ENCODE measurements around the gene ABTB1.

The ABTB1 gene

GRCh38 chr3:127672429-127673190, at the start of gene ABTB1:
ABTB1 (plus strand) TSS chr3:127672952; CDS start chr3:127673026, 74 bp downstream.
- DNase-seq, result peak; percentile 41

DNA sequence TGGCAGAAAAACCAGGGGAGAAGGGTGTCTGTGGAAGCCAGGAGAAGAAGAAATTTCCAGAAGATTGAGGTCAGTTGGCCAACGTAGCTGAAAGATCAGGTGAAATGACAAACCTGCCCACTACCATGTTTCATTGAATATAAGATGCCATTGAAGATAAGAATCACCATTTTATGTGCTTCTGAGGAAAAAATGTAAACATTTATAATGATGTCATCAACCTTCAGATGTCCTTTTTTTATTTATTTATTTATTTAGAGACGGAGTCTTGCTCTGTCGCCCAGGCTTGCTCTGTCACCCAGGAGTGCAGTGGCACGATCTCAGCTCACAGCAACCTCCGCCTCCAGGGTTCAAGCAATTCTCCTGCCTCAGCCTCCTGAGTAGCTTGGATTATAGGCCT, 48.7 kb upstream of the ABTB1 start:
- DNase-seq, result no peak

- no peak for DNase-seq
Measured at GRCh38 chr3:127625821-127626220, 46.9 kb upstream of the ABTB1 start.

DNA sequence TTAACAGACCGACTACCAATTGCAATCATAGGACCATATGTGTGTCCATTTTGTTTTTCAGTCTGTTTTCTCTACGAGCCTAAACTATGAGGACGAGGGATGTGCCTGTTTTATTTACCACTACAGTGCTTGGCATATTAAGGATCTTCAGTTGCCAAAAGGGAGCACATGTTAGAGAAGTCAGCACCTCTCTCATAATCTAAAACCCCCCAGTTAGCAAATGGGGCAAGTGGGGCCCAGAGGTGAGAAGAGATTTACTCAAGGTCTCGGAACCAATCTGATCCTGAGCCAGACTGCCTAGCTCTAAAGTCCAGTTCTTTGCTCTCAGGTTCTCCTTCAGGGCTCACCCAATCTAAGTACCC, 44.3 kb upstream of the ABTB1 start:
- DNase-seq, result no peak

DNA sequence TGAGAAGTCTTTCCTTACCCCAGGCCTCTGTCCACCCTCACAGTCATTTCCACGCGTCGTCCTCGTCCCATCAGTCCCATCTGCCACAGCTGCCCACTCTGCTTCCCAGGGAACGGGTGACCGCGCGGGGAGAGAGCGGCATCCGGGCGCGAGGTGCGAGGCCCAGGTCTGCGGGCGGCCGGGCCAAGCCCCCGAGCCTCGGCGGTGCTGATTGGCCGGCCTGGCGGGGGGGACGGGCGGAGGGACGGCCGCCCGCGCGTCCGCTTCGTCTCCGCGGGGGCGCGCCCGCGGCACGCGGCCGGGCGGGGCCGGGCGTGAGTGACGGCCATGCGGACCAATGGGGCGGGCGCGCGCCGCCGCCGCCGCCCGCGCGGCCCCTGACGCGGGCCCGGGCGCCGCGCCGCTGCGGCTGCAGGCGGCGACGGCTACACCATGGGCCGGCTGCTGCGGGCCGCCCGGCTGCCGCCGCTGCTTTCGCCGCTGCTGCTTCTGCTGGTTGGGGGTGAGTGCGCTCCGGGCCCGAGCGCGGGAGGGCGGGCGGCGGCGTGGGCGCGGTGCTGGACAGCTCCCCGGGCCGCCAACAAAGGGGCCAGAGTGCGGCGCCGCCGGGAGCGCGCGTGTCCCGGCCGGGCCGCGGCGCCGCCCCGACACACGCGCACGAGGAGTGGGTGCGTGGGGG, 43.8 kb upstream of the ABTB1 start, which contains the start of gene PODXL2:
Gene PODXL2, plus strand, starts transcription at position 398 of the 679 bp plus-strand sequence. Its CDS starts 35 bp downstream, at position 433.
- DNase-seq, result no peak

GRCh38 chr3:127629467-127630403, 43.0 kb upstream of the ABTB1 start:
- DNase-seq, result no peak

DNA sequence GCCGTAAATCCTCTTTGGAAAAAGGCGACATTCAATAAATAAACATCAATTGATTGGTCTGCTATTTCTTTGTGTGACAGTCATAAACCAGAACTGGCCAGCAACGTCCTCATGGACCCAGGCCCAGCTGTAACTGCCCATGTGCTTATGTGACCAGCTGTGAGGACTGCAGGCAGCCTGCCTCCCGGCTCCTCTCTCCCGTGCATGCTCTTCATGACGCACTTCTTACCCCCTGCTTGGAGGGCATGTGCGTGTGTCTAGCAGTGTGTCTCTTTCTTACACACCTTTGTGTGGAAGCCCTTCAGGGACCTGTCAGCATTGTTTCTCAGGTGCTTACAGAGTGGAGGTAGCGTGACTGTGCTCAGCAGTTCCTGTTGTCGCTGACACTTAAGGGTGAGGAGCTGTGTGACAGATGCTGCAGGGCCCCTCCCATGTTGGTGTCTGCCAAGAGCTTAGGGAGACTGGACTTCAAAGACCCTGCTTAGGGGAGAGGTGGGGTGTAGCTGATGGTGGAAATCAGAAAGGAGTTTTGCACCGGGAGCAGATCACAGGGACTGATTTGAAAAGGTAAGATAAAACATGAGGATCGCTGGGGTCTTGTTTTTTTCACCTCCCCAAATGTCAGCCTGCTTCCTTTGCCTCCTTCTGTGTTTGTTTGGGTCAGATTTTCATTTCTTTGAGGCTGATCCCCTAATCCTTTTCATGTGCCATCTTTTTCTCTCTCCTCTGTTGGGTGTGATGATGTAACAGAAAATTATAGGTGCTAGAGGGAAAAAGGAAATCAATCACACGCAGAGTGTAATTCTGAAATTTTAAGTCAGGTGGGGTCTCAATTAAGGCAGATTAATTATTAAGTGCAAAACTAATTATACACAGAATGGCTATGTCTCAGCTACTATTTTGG, 41.7 kb upstream of the ABTB1 start:
- DNase-seq, result peak; percentile 39

GRCh38 chr3:127632035-127632820, 40.5 kb upstream of the ABTB1 start:
- no peak for DNase-seq

DNA sequence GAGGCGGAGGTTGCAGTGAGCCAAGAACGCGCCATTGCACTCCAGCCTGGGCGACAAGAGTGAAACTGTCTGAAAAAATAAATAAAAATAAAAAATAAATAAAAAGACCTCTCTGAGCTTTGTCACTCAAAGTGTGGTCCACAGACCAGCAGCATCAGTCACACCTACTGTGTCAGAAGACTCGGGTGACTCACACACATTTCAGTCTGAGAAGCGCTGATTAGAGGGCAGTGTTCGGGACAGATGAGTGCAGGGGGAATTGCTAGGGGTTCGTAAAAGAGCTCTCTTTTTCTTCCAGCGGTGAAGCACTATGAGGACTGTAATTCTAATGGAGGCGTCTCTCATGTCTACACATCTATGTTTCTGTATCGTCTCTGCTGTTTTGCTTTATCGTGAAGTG, 38.1 kb upstream of the ABTB1 start:
- DNase-seq, result no peak

- DNase-seq, result no peak
Measured at GRCh38 chr3:127637546-127637945, 35.2 kb upstream of the ABTB1 start.

DNA sequence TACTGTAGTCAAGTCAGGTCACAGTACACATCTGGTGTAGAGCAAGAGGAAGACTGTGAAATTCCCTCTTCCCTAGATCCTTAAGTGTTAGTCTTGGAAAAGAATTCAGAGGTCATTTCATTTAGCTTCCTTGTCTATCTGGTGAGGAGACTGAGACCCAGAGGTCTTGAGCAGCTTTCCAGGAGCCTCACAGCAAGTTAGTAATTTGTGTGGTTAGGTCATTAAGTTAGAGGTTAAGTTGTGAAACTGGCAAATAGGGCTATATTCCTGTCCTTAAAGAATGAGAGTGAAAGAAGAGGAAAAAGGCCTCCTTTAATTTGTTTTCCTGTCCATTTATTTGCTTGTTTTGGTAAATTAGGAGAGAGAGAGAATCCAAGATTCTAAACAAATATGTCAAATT, 34.8 kb upstream of the ABTB1 start:
- DNase-seq, result no peak

GRCh38 chr3:127639173-127640041, 33.3 kb upstream of the ABTB1 start:
- DNase-seq, result no peak

DNA sequence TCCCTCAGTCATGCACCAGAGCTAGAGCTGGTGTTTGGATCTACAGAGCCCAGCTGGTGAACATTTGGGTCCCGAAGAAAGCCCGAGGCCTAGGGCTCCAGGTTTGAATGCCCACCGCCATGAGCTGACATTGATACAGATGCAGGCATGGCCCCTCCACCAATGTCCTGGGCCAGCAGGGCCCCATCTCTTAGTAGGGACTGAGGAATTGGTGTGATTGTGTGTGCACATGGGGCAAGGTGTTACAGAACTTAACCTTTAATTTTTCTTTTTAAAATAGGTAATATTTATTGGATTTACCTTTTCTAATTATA, 32.8 kb upstream of the ABTB1 start:
- DNase-seq, result no peak

DNA sequence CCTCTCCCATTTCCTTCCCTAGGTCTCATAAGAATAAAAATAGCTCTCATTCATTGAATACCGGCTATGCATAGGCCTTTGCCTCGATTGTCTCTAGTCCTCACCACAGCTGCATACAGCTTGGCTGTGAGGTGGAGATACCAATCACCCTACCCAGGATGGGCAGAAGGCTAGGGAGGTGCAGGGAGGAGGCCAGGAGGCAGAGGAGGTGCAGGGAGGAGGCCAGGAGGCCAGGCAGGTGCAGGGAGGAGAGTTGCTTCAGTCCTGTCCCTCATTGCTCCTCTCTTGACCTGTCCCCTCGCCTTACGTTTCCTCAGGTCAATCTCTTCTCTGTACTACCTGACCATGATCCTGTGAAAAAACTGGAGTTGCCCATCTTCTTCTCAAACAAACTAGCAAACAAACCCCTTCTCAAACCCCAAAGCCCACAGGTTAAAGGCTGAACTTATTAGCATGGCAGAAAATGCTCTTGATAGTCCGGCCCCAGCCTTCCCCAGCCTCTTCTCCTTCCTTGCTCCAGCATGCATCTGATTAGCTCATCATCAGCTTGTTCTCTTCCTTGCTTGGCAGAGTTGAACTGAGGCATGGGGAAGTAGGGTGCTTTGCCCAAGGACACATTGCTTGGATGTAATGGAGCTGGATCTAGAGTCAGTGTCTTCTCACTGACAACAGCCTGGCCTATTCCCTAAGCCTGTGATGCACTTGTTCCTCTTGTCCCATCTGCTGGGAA, 27.9 kb upstream of the ABTB1 start:
- no peak for DNase-seq

DNA sequence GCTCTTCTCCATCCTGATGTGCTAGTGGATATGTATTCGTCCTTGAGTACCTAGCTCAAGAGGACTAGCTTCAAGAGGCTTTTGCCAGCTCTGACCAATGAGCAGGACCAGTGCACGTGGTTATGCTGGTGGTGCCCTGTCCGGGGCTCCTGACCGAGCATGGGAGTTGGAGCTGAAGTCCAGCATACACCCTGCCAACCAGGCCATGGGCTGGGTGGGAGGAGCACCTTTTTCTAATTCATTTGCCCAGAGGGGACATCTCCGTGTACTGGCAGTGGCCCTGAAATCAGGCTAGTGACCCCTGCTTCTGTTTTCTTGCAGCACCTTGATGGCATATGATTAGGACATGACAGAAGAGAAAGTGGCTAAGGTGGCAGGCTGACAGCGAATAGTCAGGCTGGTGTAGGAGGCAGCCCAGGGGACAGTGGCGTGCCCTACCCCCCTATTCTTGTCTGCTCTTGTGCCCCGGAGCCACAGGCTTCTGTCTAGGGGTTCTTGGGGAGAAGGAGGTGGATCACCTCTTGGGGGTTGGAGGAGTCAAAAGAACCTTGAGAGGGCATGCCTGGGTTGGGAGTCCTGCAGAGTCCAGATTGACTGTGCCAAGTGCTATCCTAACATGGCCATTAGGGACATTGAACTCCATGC, 27.3 kb upstream of the ABTB1 start:
- no peak for DNase-seq

DNA sequence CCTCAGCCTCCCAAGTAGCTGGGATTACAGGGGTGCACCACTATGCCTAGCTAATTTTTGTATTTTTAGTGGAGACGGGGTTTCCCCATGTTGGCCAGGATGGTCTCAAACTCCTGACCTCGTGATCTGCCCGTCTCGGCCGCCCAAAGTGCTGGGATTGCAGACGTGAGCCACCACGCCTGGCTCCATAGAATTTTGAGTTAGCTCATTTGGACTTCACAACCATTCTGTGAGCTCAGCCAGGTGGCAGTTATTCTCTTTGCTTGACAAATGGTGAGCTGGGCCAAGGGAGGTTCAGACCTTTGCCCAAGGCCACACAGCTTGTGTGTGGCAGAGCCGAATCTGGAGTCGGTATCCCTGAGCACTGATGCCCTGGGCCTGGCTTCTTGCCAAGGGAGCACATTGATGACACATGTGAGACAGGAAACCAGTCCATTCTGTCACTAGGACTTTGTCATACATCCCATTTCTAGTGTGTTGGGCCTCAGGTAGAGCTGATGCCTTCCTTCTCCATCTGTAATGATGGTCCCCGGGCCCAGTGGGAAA, 26.2 kb upstream of the ABTB1 start:
- no peak for DNase-seq

GRCh38 chr3:127647166-127647844, 25.4 kb upstream of the ABTB1 start:
- DNase-seq, result no peak

DNA sequence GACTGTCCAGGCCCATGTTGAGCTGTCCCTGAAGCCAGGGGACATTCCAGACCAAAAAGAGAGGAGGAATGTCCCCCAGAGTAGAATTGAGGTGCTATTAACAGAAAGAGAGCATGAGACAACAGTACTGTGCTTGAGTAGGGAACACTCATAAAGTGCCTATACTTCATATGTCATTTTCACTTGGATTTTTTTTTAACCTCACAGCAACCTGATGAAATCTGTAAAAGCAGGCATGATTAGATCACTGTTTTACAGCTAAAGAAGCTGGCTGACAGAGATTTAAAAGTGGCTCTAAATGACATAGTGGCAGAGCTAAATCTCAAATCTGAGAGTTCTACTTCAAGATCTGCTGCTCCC, 24.9 kb upstream of the ABTB1 start:
- DNase-seq, result no peak

DNA sequence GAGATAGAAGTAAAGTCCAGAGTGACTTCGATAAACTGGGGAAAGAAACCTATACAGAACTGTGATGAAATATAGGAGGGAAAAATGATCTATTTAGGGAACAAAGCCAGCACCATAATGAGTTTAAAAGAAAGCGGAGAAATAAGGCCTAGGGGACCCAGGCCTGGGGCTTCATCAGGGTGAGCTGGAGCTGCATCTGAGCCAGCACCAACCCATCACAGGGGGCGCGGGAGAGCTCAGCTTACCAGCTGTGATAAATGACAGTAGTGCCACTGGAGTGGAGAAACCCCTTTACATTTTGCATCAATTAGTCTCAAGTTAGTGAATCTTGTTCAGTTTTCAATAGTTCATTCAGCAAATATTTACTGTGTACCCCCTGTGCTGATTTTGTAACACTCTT, 22.5 kb upstream of the ABTB1 start:
- DNase-seq, result no peak

All from NCI-H2081 treated with DMSO at 0.1 percent for 48 hours (cell line).